Liver (tissue), 9 donors: ENCODE measurements around the gene IL10. TPM values are rescaled to one million over a fixed set of nuclear protein-coding genes. Genes with fewer than 3 reads are reported as not detected.
A peak's percentile ranks its signal among the peaks of the same experiment; 100 is the strongest.

Experiments
- DNase-seq: peaks from one replicate; pipeline ENCODE4 v3.0.0-alpha.2; 2017; ENCODE audit warnings: low spot score
- H3K27ac ChIP-seq, 2 donors: one replicate each; pipeline ENCODE4 v1.7.0; 2013; ENCODE audit warnings: inconsistent platforms in 2 of 2, low read length in 2 of 2, control low read depth in 1 of 2, low read depth in 1 of 2, mild to moderate bottlenecking in 1 of 2
- H3K27me3 ChIP-seq, 4 donors: one replicate each; pipeline versions ENCODE4 v1.6.1 to v1.7.0; 2013; ENCODE audit warnings: low read length in 3 of 4, inconsistent platforms in 1 of 4, mild to moderate bottlenecking in 1 of 4, moderate library complexity in 1 of 4; ENCODE audit not compliant: control insufficient read depth in 4 of 4, insufficient read depth in 4 of 4
- H3K36me3 ChIP-seq, 4 donors: one replicate each; pipeline versions ENCODE4 v1.6.1 to v1.7.0; 2013; ENCODE audit warnings: low read length in 3 of 4, mild to moderate bottlenecking in 3 of 4, low read depth in 1 of 4, moderate library complexity in 1 of 4; ENCODE audit not compliant: control insufficient read depth in 4 of 4, insufficient read depth in 3 of 4
- H3K4me1 ChIP-seq, 4 donors: one replicate each; pipeline versions ENCODE4 v1.6.1 to v1.7.0; 2013; ENCODE audit warnings: low read length in 3 of 4, mild to moderate bottlenecking in 3 of 4, moderate library complexity in 1 of 4; ENCODE audit not compliant: control insufficient read depth in 4 of 4, insufficient read depth in 4 of 4
- H3K4me3 ChIP-seq, 3 donors: one replicate each; pipeline versions ENCODE4 v1.6.1 to v1.7.0; 2013; ENCODE audit warnings: low read length in 3 of 3, control low read depth in 1 of 3, low read depth in 1 of 3, mild to moderate bottlenecking in 1 of 3
- H3K9ac ChIP-seq, 2 donors: one replicate each; pipeline ENCODE4 v1.7.0; 2013; ENCODE audit warnings: low read length in 2 of 2, mild to moderate bottlenecking in 2 of 2, moderate library complexity in 2 of 2, control low read depth in 1 of 2, low read depth in 1 of 2
- H3K9me3 ChIP-seq, 4 donors: one replicate each; pipeline versions ENCODE4 v1.6.1 to v1.7.0; 2013; ENCODE audit warnings: low read length in 3 of 4; ENCODE audit not compliant: control insufficient read depth in 4 of 4
- ATF3 ChIP-seq: IDR thresholded peaks from 2 replicates; pipeline ENCODE4 v1.6.1; 2016; ENCODE audit warnings: antibody characterized with exemption
- CTCF ChIP-seq: fragments of 150-350 bp; IDR thresholded peaks from 2 replicates; pipeline ENCODE4 v1.5.1; 2017; ENCODE audit warnings: improper control_type of control experiment, low read depth, low read length; ENCODE audit not compliant: missing input control
- EGR1 ChIP-seq, 2 donors: IDR thresholded peaks; 2 replicates each; pipeline ENCODE4 v1.6.1; 2016 to 2018; ENCODE audit warnings: antibody characterized with exemption in 2 of 2, low read depth in 2 of 2
- FOXA2 ChIP-seq: IDR thresholded peaks from 2 replicates; pipeline ENCODE4 v1.6.1; 2016; ENCODE audit warnings: antibody characterized with exemption
- JUND ChIP-seq, 2 donors: IDR thresholded peaks; 2 replicates each; pipeline ENCODE4 v1.6.1; 2016; ENCODE audit warnings: antibody characterized with exemption in 2 of 2
- RAD21 ChIP-seq, 2 donors: IDR thresholded peaks; 2 replicates each; pipeline ENCODE4 v1.6.1; 2016; ENCODE audit warnings: antibody characterized with exemption in 2 of 2, mild to moderate bottlenecking in 2 of 2
- SP1 ChIP-seq: IDR thresholded peaks from 2 replicates; pipeline ENCODE4 v1.6.1; 2018; ENCODE audit warnings: antibody characterized with exemption, mild to moderate bottlenecking
- TAF1 ChIP-seq: conservative IDR thresholded peaks from 2 replicates; pipeline ENCODE4 v1.6.1; 2016; ENCODE audit warnings: antibody characterized with exemption, mild to moderate bottlenecking
- WGBS: extraction: QIAGEN DNeasy Blood & Tissue Kit; methylation state at CpG from one replicate; pipeline ENCODE4 v1.1.7; 2013; 5-methylcytosine and 5-hydroxymethylcytosine counted together
- polyA plus RNA-seq, 2 donors: library from polyadenylated mRNA; stranded (reverse) in 1 of 2; unstranded in 1 of 2; fragments of 200-250 nt in 1 of 2; fragments of >200 nt in 1 of 2; fragmentation: Nextera tagmentation in 1 of 2; extraction: Ambion mirVana in 1 of 2; gene quantifications; one replicate each; pipeline versions ENCODE4 v1.2.1 to v1.2.3, GENCODE V29; 2013 to 2015
- total RNA-seq, 2 donors: library from RNA; depleted of rRNA; stranded (reverse); fragments of >200 nt; gene quantifications; one replicate each; pipeline ENCODE4 v1.2.3, GENCODE V29; 2014
- TF ChIP-seq, protein P1 (sequence below): IDR thresholded peaks from 2 replicates; pipeline ENCODE4 v1.6.1; 2016; ENCODE audit warnings: antibody characterized with exemption
- donor health status: healthy.
- donor health status: healthy.
- donor health status: healthy.
- donor health status: healthy.
- donor health status: healthy.

Gene IL10
- total and polyA plus RNA-seq, 4 donors: 0.23 to 1.4 (median 0.59) TPM

GRCh38 chr1:206800411-206800810 is 28.1 kb upstream of the IL10 start (continued):
- no peak for TF ChIP-seq TAF1
- TF ChIP-seq FOXA2: no peak
- TF ChIP-seq EGR1 (IDR thresholded peaks at IDR 0.05; ENCODE audit: low read depth in 2 of 2): no peak

- Histone ChIP-seq H3K27ac (no peak overlapping the region), H3K4me1 (no peaks in the 10 kb centered on the region), H3K9me3 (no peaks in the 10 kb centered on the region), H3K4me3 (no peak overlapping the region), H3K27me3 (no peaks in the 10 kb centered on the region), H3K36me3 (no peaks in the 10 kb centered on the region), H3K9ac (no peak overlapping the region)
- DNase-seq: no peak
- WGBS: 95% methylated on average over 3 of the region's 3 CpGs
- no peak for TF ChIP-seq RAD21 (IDR thresholded peaks at IDR 0.05)
- no peak for TF ChIP-seq SP1
- TF ChIP-seq, protein P1, sequence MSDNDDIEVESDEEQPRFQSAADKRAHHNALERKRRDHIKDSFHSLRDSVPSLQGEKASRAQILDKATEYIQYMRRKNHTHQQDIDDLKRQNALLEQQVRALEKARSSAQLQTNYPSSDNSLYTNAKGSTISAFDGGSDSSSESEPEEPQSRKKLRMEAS: no peak
These were observed 27.0 kb upstream of the IL10 start for GRCh38 chr1:206799311-206799710.

GRCh38 chr1:206798384-206798996 is 26.2 kb upstream of the IL10 start:
- 84% methylated on average over 13 of the region's 13 CpGs for WGBS
- Histone ChIP-seq H3K4me1 (no peaks in the 10 kb centered on the region), H3K27me3 (no peaks in the 10 kb centered on the region), H3K36me3 (no peaks in the 10 kb centered on the region), H3K27ac (no peak overlapping the region), H3K9me3 (no peaks in the 10 kb centered on the region), H3K4me3 (no peak overlapping the region), H3K9ac (no peak overlapping the region)
- no peak for DNase-seq
- no peak for TF ChIP-seq TAF1
- TF ChIP-seq CTCF: no peak
- no peak for TF ChIP-seq JUND (IDR thresholded peaks at IDR 0.05)
- no peak for TF ChIP-seq SP1
- TF ChIP-seq, protein P1: no peak

DNA sequence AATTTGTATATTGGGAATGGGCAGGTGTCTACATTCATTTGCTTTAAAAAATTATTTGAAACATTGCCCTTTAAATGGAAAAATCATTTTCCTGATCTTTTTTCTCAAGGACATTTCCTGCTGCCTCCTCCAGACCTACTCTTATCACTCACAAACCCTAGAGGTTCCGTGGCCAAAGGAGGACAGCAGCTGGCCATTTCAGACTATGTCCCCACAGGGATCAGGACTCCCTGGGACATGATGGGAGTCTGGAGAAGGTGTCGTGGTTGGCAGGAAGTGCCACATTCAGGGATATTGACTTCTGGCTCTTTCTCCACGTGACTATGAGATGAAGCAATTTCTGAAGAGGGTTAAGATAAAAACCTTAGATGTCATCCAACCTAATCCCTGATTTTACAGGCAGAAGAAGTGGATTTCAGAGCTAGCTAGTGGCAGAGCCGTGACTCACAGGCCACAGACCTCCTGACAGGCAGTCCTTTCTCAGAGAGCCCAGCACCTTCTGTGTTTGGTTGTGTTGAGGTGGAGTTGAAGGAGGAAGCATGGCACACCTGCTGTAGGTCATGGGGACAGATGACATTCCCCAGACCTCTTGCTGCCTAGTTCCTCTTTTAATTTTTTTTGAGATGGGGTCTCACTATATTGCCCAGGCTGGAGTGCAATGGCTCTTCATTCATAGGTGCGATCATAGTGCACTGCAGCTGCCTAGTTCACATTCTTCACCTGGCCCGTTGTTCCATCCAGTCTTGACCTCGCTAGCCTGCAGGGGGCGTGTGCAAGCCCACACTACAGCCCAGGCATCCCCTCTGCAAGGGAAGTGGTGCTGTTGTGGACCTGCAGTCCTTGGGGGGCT is 25.5 kb upstream of the IL10 start:
- no peaks in the 10 kb centered on the region for H3K27me3 ChIP-seq
- H3K36me3 ChIP-seq: no peaks in the 10 kb centered on the region
- no peak overlapping the region for H3K4me3 ChIP-seq
- no peak overlapping the region for H3K9ac ChIP-seq
- no peaks in the 10 kb centered on the region for H3K9me3 ChIP-seq
- WGBS: 39% methylated on average over 8 of the region's 8 CpGs
- no peak for DNase-seq
- H3K27ac ChIP-seq: no peak overlapping the region
- TF ChIP-seq ATF3: no peak
- TF ChIP-seq RAD21 (IDR thresholded peaks at IDR 0.05): peak in 1 of 2 donors; percentile 41
- TF ChIP-seq CTCF: peak; percentile 14
- H3K4me1 ChIP-seq: no peaks in the 10 kb centered on the region
